HEK293 (cell line): ENCODE results near the gene HADHA.

ENCODE experiments used
- CTCF ChIA-PET: fragments of 350-600 bp; formaldehyde crosslinking; extraction: SDS; loops from one replicate; lab custom pipeline; 2021; ENCODE audit warnings: antibody characterized with exemption; lab: Yijun Ruan, JAX
- POLR2A ChIA-PET: fragments of 300-600 bp; formaldehyde crosslinking; extraction: SDS; loops from one replicate; lab custom pipeline; 2020; ENCODE audit warnings: antibody characterized with exemption, inconsistent platforms; lab: Yijun Ruan, JAX
- H3K27ac ChIP-seq: fragments of 200-500 bp; sonication (Bioruptor generic); 2 replicates; pipeline ENCODE4 v1.5.1; 2014; ENCODE audit warnings: low read depth, low read length, control low read depth, inconsistent platforms; ENCODE audit errors: extremely low read depth
- H3K36me3 ChIP-seq, 2 experiments: fragments of 200-500 bp in 1 of 2; sonication (Bioruptor generic) in 1 of 2; 1 replicate in 1 of 2; 2 replicates in 1 of 2; pipeline ENCODE4 v1.5.1; 2014 to 2017; ENCODE audit warnings: inconsistent platforms in 2 of 2, low read length in 2 of 2; ENCODE audit not compliant: control insufficient read depth in 2 of 2, insufficient read depth in 1 of 2
- H3K4me1 ChIP-seq: fragments of 200-500 bp; sonication (Bioruptor generic); 2 replicates; pipeline ENCODE4 v1.5.1; 2014; ENCODE audit warnings: mild to moderate bottlenecking, low read length, inconsistent platforms; ENCODE audit not compliant: control insufficient read depth, insufficient read depth
- H3K4me3 ChIP-seq: 2 replicates; pipeline ENCODE4 v1.5.1; 2011; ENCODE audit warnings: low read depth, mild to moderate bottlenecking, control low read depth, low read length, moderate library complexity
- H3K9me3 ChIP-seq: fragments of 200-500 bp; sonication (Bioruptor generic); 2 replicates; pipeline ENCODE4 v1.5.1; 2014; ENCODE audit warnings: low read depth, low read length, inconsistent platforms; ENCODE audit not compliant: control insufficient read depth, insufficient read depth
- ATF2 ChIP-seq: fragments of 450-650 bp; formaldehyde crosslinking; IDR thresholded peaks from 2 replicates; pipeline ENCODE4 v1.5.1; 2016; ENCODE audit warnings: missing biosample characterization, missing genetic modification characterization, low read depth
- CTCF ChIP-seq: fragments of 450-650 bp; formaldehyde crosslinking; IDR thresholded peaks from 2 replicates; pipeline ENCODE4 v1.5.1; 2016; ENCODE audit warnings: missing biosample characterization, missing genetic modification characterization
- HOXC10 ChIP-seq: sonication (generic); formaldehyde crosslinking; IDR thresholded peaks from 2 replicates; pipeline ENCODE4 v1.8.1; 2023; ENCODE audit warnings: mild to moderate bottlenecking, missing genetic modification reagents
- KLF17 ChIP-seq: fragments of 450-650 bp; formaldehyde crosslinking; IDR thresholded peaks from 2 replicates; pipeline ENCODE4 v1.5.1; 2016; ENCODE audit warnings: missing biosample characterization, missing genetic modification characterization
- PRDM2 ChIP-seq: fragments of 450-650 bp; formaldehyde crosslinking; IDR thresholded peaks from 2 replicates; pipeline ENCODE4 v1.5.1; 2016; ENCODE audit warnings: missing biosample characterization, missing genetic modification characterization, borderline replicate concordance
- ZBTB17 ChIP-seq: fragments of 450-650 bp; formaldehyde crosslinking; IDR thresholded peaks from 2 replicates; pipeline ENCODE4 v1.5.1; 2016; ENCODE audit warnings: missing biosample characterization, missing genetic modification characterization
- ZBTB20 ChIP-seq: fragments of 450-650 bp; formaldehyde crosslinking; IDR thresholded peaks from 2 replicates; pipeline ENCODE4 v1.5.1; 2016; ENCODE audit warnings: missing biosample characterization, missing genetic modification characterization
- ZFP69B ChIP-seq: fragments of 450-650 bp; formaldehyde crosslinking; IDR thresholded peaks from 2 replicates; pipeline ENCODE4 v1.5.1; 2016; ENCODE audit warnings: missing biosample characterization, missing genetic modification characterization
- ZNF148 ChIP-seq: fragments of 450-650 bp; formaldehyde crosslinking; IDR thresholded peaks from 2 replicates; pipeline ENCODE4 v1.5.0; 2017; ENCODE audit warnings: missing biosample characterization, missing genetic modification characterization, borderline replicate concordance
- ZNF184 ChIP-seq: fragments of 450-650 bp; IDR thresholded peaks from 2 replicates; pipeline ENCODE4 v1.5.1; 2018; ENCODE audit warnings: missing biosample characterization, mild to moderate bottlenecking, missing genetic modification characterization
- ZNF549 ChIP-seq: fragments of 450-650 bp; IDR thresholded peaks from 2 replicates; pipeline ENCODE4 v1.5.1; 2018; ENCODE audit warnings: missing biosample characterization, missing genetic modification characterization, mild to moderate bottlenecking, inconsistent platforms, moderate library complexity
- ZNF626 ChIP-seq: fragments of 450-650 bp; sonication (Bioruptor Pico); formaldehyde crosslinking; IDR thresholded peaks from 2 replicates; pipeline ENCODE4 v1.5.1; 2018; ENCODE audit warnings: missing biosample characterization, missing genetic modification characterization, inconsistent platforms
- ZSCAN30 ChIP-seq: fragments of 450-650 bp; IDR thresholded peaks from 2 replicates; pipeline ENCODE4 v1.5.1; 2018; ENCODE audit warnings: missing biosample characterization, mild to moderate bottlenecking, missing genetic modification characterization, moderate library complexity
- TF ChIP-seq, protein P1 (sequence below): IDR thresholded peaks from 2 replicates; pipeline ENCODE4 v1.6.1; 2011; ENCODE audit warnings: mild to moderate bottlenecking, low read depth, low read length, borderline replicate concordance
- TF ChIP-seq, protein P2 (sequence below): fragments of 450-650 bp; formaldehyde crosslinking; conservative IDR thresholded peaks from 2 replicates; pipeline ENCODE4 v1.5.1; 2016; ENCODE audit warnings: low read depth, missing biosample characterization, missing genetic modification characterization
- TF ChIP-seq, protein P3 (sequence below): fragments of 450-650 bp; formaldehyde crosslinking; IDR thresholded peaks from 2 replicates; pipeline ENCODE4 v1.5.1; 2016; ENCODE audit warnings: missing biosample characterization, missing genetic modification characterization

HADHA gene

GRCh38 chr2:26164231-26164630, 80.2 kb downstream of the HADHA start:
- Histone ChIP-seq H3K36me3 (no peaks in the 10 kb centered on the region), H3K9me3 (no peaks in the 10 kb centered on the region), H3K27ac (no peak overlapping the region), H3K4me1 (no peaks in the 10 kb centered on the region), H3K4me3 (no peak overlapping the region)
- POLR2A ChIA-PET: no interaction called here
- CTCF ChIA-PET: no interaction called here
- TF ChIP-seq, protein P1, sequence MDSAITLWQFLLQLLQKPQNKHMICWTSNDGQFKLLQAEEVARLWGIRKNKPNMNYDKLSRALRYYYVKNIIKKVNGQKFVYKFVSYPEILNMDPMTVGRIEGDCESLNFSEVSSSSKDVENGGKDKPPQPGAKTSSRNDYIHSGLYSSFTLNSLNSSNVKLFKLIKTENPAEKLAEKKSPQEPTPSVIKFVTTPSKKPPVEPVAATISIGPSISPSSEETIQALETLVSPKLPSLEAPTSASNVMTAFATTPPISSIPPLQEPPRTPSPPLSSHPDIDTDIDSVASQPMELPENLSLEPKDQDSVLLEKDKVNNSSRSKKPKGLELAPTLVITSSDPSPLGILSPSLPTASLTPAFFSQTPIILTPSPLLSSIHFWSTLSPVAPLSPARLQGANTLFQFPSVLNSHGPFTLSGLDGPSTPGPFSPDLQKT: no peak
- TF ChIP-seq ZNF549 (tag by site-specific recombination) (no peak), ZBTB17 (tag by site-specific recombination) (no peak), KLF17 (tag by site-specific recombination) (no peak), PRDM2 (tag by site-specific recombination) (no peak), ZSCAN30 (tag by site-specific recombination) (no peak), ZNF148 (tag by site-specific recombination) (no peak), ZBTB20 (tag by site-specific recombination) (no peak), ATF2 (no peak), ZNF184 (tag by site-specific recombination) (no peak), CTCF (tag by site-specific recombination) (no peak), ZNF626 (tag by site-specific recombination) (no peak), ZFP69B (tag by site-specific recombination) (no peak), HOXC10 (CRISPR knock-in tag) (no peak)
- TF ChIP-seq, protein P2, sequence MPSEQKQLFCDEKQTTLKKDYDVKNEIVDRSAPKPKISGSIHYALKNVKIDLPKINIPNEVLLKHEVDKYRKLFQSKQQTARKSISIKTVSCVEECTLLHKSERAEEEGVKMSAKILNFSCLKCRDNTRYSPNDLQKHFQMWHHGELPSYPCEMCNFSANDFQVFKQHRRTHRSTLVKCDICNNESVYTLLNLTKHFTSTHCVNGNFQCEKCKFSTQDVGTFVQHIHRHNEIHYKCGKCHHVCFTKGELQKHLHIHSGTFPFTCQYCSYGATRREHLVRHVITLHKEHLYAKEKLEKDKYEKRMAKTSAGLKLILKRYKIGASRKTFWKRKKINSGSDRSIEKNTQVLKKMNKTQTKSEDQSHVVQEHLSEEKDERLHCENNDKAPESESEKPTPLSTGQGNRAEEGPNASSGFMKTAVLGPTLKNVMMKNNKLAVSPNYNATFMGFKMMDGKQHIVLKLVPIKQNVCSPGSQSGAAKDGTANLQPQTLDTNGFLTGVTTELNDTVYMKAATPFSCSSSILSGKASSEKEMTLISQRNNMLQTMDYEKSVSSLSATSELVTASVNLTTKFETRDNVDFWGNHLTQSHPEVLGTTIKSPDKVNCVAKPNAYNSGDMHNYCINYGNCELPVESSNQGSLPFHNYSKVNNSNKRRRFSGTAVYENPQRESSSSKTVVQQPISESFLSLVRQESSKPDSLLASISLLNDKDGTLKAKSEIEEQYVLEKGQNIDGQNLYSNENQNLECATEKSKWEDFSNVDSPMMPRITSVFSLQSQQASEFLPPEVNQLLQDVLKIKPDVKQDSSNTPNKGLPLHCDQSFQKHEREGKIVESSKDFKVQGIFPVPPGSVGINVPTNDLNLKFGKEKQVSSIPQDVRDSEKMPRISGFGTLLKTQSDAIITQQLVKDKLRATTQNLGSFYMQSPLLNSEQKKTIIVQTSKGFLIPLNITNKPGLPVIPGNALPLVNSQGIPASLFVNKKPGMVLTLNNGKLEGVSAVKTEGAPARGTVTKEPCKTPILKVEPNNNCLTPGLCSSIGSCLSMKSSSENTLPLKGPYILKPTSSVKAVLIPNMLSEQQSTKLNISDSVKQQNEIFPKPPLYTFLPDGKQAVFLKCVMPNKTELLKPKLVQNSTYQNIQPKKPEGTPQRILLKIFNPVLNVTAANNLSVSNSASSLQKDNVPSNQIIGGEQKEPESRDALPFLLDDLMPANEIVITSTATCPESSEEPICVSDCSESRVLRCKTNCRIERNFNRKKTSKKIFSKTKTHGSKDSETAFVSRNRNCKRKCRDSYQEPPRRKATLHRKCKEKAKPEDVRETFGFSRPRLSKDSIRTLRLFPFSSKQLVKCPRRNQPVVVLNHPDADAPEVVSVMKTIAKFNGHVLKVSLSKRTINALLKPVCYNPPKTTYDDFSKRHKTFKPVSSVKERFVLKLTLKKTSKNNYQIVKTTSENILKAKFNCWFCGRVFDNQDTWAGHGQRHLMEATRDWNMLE (tag by site-specific recombination): no peak
- TF ChIP-seq, protein P3, sequence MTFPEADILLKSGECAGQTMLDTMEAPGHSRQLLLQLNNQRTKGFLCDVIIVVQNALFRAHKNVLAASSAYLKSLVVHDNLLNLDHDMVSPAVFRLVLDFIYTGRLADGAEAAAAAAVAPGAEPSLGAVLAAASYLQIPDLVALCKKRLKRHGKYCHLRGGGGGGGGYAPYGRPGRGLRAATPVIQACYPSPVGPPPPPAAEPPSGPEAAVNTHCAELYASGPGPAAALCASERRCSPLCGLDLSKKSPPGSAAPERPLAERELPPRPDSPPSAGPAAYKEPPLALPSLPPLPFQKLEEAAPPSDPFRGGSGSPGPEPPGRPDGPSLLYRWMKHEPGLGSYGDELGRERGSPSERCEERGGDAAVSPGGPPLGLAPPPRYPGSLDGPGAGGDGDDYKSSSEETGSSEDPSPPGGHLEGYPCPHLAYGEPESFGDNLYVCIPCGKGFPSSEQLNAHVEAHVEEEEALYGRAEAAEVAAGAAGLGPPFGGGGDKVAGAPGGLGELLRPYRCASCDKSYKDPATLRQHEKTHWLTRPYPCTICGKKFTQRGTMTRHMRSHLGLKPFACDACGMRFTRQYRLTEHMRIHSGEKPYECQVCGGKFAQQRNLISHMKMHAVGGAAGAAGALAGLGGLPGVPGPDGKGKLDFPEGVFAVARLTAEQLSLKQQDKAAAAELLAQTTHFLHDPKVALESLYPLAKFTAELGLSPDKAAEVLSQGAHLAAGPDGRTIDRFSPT: no peak
